HG03108 (cell line): ENCODE results near the gene GAP43.

Source experiments
- ATAC-seq: cut with Tn5 transposase; IDR thresholded peaks from one replicate; pipeline ENCODE4 v1.9.1; 2021; ENCODE audit warnings: moderate library complexity; ENCODE audit not compliant: unreplicated experiment

Gene GAP43

DNA sequence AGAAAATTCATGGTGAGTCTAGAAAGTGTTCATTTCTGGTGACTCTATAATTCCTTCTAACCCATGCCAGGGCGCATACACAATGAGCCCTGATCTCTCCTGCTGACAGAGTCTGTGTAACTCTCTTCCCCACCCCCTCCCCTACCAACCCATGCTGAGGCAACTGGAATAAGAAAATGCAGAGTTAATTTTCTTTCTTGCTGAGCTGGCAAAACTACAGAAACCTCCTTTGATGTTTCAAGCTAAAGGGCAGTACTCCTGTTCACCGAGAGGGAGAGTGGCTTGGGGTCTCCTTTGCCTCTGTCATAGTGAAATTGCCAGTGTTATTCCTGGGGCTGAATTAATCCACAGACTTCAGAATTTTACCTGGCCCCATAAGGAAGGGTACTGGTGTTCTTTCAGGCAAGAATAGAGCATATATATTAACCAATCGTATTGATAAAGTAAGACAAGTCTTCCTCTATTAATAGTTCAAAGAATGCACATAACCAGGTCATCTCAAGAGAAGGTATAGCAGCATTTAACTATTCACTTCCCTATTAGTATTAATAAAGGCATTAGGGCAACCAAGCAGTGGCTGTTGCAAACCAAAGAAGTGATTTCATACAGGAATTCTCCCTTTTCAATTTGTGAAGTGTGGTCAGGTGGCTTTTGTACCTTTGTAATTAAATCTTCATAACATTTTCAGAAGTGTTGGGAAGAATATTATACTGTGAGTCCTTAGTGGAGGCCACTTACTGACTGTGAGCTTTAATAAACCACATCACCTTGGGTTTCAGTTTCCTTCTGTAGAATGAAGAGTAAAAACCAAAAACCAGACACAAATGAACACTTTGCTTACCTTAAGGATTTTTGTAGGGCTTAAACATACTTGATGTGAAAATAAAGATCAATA lies 4.1 kb downstream of the GAP43 start:
- ATAC-seq: peak; percentile 72

DNA sequence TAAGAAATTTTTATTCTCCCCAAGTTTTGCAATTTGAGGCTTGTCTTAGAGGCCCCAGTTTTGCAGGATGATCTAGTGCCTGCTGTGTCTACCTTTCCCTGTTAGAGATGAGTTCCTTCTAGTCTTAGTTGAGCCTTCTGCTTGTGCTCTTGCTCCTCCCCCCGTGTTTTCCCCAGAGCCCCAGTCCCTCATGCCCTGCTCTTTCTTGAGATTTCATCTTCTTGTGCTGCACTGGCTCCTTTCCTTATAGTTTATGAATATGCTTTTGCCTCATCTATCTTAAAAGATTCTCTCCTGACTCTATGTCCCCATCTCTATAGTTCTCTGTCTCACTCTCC lies 4.7 kb downstream of the GAP43 start:
- peak; percentile 28 for ATAC-seq

DNA sequence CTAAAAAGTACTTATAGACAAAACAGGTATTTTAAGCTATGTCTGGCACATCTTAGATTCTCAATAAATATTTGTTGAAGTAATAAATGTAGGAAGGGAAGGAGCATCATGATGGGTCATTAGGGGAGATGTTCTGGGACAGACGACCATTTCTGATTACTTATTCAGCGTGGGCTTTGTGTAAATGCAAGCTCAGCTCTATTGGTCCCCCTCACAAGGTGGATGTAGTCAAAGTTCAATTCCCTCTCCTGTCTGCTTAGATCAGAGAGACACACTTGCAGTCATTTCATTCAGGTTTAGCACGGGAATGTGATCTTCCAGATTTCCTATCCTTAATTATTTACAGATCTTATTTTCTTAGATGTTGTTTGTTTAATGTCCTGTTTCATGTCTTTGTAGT lies 7.5 kb downstream of the GAP43 start:
- no peak for ATAC-seq

DNA sequence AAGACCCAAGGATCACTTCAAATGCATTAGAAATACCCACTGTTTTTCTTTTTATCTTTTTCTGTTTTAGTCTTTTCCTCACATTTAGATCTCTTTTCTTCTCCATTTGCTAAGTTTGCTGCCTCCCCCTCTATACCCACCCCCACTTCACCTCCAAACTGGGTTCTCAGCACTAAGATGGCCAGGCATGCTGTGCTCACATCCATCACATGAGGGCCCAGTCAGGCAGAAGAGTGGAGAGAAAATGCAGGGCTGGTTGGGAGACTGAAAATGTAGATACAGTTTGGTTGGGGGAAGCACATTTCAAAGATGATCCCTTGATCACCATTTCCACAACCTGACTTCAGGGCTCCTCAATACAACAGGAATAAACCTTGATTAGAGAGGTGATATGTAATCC lies 8.7 kb downstream of the GAP43 start:
- no peak for ATAC-seq

DNA sequence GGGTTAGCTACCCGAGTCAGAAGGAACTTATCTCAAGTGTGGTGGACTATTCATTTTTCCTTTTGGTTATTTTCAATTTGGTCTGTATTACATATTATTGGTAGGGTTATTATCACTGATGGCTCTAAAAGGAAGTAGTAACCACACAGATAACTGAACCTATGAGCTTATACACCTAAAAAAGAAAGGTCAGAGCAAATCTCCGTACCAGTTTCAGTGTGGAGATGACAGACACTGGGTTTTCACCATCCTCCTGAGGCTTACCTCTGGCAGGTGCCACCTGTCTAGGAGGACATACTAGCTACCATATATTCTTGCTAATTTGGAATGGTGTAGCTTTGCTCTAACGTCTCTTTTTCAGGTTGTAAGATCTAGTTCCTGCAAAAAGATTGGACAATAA lies 10.2 kb downstream of the GAP43 start:
- ATAC-seq: no peak

DNA sequence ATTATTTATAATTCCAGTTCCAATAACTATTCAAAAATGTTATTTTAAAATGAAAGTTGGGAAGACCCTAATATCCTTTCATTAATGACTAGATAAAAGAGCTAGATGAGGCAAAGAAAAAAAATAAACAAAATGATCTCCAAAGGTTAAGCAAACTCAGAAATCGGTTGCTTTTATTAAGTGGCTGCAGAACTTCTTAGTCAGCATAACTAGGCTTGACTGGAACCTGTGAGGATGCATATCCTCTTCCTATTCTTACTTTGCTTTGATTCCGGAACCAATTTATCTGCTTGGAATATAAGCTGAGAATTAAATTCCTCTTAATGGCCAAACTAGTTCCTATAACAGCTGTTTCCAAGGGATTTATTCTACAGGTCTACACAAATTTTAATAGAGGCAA lies 10.7 kb downstream of the GAP43 start:
- ATAC-seq: no peak

DNA sequence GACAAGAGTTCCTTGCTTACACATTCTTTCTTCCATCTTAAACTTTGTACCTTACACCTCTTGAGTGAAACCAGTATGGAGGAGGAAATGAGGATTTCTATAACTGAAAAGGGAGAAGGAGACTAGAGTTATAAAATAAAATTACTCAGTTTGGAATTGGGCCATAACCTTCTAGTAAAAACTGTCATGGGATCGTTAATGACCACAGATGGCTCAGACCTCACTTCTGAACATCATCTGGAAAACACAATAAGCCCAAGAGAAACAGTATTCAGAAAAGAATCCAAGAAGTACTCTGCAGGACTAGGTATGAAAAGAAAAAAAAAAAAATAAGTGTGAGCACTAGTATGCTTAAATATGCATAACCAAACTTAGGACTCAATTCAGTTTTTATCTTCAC lies 12.1 kb downstream of the GAP43 start:
- ATAC-seq: no peak

DNA sequence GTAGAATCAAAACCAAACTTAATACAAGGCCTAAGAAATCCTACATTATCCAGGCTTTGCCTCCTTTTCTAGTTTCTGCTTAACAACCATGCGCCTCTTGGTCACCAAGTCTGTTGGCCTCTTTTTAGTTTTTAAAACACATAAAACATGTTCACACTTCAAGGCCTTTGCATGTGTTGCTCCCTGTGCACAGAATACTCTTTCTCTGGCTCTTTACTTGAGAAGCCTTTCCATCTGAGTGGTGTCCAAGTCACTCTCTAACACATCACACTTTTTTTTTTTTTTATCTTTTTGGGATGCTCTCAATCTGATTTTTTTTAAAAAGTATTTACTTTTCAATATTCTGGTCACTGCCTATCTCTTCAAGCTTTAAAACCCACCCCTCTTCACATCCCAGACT lies 14.9 kb downstream of the GAP43 start:
- no peak for ATAC-seq

DNA sequence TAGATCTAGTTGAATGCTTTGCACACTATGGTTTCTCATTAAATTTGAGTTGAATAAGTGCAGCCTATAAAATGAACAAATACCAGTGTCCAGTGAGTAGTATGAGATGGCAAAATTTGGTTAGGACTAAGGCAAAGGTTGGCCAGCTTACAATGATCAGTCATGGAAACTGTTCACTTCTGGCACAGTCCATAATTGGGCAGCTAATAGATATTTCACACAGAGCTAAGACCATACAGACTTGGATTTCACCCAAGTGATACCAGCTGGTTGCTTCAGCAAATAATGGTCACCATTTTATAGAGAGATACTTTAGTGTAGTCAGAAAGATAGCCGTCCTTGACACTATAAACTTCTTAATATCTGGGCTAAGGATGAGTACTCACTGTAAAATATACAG lies 15.7 kb downstream of the GAP43 start:
- no peak for ATAC-seq

DNA sequence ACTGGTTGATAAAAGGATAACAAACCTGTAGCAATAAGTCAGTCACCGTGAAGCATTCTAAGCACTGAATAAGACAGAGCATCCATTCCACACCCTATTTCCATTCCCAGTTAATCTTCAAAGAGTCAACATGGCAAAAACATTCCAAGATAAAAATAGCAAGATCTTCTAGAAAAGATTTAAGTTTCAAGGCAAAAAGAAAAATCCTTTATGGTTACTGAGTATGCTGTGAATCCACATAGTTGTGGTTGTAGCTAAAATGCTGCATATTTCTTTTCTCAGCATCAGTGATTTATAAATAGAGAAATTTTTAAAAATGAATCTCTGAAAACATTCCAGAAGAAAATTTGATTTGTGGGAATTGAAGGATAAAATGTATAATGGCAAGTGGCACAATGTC lies 21.1 kb downstream of the GAP43 start:
- ATAC-seq: no peak

DNA sequence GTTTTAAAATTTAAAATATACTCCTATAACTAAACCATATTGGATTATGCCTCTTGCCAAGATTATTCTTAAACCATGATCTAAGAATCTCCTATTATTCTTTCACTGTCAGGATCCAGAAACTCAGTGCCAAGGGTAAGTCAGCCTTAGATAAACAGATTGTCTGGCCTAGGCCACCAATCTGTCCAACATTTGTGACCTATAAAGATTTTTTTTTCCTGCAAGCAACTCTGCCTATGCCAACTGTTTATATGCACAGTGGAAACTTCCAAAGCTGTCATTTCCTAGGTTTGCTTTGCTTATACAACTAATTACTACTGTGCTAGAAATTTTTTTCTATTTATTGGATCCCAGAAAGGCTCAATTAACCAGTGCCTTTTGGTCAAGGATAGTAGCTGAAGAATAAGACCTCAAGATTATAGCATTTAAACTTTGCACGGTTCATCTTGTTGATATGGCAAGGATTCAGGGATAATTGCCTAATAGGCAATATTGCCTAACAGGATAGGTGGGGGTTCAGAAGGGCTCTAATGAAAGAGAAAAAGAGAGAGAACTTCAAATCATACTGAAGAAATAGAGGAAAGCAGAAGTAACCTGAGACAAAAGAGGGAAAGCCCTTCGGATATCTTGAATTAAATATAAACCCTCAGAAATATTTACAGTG lies 22.8 kb downstream of the GAP43 start:
- ATAC-seq: no peak

DNA sequence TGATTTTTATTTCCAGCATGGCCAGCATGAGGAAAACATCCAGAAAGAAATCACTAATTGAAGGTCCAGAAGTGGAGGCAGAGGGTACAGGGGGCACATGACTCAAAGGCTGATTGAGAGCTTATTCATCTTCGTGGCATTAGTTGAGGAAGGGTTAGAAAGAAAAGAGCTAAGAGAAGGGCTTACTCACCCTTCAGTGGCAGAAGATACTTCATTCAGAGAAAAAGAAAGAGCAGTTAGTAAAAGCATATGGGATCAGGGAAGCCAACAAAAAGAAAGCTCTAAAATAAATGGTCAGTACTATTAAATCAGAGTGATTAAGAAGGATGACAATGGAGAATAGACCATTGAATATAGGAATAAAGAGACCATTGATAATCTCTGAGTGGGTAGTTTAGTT lies 25.2 kb downstream of the GAP43 start:
- ATAC-seq: no peak

DNA sequence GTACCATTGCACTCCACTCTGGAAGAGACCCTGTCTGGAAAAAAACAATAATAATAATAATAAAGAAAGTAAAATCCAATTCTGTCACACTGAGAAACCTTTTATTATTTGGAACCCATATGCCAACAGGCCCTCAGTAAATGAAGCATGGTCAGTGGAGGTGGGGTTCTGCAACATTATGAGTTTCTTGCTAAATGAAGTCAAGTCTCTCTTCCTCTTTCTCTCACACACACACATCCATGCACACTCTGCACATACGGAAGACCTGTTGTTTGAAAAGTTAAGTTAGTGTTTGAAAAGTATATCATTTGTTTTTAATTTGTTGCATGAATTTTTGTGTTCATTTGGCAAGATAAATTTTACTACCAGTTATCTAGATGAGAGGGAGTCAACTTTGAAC lies 27.8 kb downstream of the GAP43 start:
- ATAC-seq: peak; percentile 51

DNA sequence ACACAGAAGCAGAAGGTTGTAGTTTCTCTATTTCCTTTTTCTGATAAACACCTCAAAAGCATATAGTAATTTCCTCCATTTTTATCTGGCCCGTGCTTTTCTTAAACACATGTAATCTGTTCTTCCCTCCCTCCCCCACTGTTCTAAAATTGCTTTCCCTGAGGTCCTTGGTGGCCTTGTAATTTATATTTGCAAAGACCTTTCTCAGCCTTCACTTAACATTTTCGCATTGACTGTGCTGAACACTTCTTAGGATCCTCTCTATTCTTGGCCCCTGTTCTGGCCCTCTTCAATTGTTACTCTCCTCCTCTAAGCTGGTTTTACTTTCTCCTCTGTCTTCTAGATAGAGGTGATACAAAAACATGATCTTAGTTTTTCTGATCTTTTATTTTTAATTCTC lies 28.3 kb downstream of the GAP43 start:
- no peak for ATAC-seq

DNA sequence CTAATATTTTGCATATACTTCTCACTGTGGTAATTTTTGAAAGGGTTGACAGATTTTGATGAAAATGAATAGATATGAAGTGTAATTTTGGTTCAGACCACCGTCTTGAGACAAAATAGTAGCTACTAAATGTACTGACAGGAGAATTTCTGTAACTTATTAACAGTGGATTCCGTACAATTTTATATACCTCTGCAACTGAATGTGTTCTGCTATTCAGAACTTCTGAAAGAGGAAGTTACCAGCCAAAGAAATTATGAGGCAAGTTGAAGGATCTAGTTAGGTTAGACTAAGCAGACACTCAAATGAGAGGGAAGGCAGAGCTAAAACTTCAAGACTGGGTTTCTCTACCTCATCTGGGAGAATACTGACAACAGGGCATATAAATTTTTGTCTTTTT lies 29.4 kb downstream of the GAP43 start:
- ATAC-seq: peak; percentile 55

DNA sequence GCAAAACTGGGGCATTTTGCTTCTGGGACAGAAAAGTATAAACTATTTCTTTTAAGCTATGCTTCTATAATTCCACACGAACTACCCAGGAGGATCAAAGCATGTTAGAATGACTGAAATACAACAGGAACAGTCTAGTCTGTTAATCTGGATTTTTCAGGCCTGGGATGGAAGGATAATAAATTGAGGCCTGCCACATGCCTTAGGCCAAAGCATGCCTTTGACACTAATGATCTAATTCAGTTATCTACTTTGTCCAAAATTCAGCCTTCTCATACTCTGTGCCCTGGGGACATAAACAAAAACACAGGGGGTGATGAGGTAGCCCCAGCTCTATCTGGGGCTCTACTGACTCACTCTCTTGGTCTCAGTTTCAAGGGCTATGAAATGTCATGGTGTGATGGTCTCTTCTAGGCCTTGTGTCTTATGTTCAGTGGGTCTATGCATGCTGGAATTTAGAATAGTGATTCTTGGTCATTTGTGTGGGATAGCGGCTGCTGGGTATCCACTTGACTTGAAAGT lies 32.5 kb downstream of the GAP43 start:
- ATAC-seq: no peak

DNA sequence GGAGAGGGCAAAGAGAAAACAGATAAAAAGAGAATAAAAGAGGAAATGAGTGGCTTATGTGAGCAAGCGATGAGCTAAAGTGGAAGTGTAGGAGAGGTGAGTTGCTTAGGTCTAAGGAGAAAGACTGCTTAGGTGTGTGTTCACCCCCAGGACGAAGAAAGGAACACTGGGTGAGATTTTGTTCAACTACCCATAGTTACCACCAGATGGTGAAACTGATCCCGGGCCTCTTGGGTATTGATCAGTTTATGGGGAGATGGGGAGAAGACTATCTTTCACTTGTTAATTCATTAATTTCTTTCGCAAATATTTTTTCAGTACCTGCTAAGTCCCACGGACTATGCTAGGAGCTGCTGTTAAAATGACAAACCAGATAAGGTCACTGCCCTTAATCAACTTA lies 33.9 kb downstream of the GAP43 start:
- ATAC-seq: no peak

DNA sequence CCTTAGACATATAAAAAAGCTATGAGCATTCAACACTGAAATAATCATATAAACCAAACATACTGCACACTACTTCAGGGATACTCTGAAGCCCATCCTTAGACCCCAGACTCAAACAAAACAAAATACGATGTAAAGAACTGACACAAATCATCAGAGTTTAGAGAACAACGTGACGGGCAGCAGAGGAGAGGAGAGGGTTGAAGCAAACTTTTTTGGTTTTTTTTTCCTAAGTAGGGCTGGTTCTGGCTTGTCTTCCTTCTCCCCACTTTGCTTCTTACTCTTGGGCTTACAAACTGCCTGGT lies 34.7 kb downstream of the GAP43 start:
- no peak for ATAC-seq

DNA sequence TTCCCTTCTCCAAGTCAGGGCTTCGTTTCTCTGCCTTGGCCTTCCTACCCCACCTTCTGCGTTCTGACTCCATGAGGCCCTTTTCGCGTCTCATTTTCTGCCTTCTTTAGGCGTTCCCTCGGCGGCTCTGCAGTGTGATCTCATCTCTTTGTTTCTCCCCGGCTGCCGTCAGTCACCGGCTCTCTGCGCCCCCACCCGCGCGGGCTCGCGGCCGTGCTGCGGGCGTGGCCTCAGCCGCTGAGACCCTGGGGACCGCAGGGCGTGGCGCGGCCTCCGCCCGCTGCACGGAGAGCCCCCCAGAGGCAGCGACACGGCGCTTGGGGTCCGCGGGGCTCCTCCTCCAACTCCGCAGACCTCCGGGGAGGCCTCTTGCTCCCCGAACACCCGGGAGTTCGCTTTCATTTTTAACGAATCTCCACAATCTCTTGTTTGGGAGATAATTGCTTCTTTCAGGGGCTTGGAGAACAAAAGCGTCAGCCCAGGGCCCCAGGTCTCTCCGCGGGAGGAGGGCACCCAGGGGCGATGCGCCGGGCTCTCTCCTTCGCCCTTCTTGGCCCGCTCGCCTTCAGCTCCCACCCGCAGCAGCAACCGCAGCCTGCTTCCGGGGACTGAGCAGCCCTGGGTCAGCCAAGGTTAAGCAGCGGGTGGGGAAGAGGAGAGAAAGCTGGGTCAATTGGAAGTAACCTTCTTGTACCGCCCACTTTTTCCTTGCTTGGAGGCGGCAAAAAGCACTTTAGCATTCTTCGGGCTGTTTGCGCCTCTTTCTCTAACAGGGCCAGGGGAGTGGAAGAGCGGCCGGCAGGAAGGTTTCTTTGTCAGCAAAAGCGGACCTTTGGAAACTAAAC lies 35.2 kb downstream of the GAP43 start:
- ATAC-seq: peak; percentile 71

DNA sequence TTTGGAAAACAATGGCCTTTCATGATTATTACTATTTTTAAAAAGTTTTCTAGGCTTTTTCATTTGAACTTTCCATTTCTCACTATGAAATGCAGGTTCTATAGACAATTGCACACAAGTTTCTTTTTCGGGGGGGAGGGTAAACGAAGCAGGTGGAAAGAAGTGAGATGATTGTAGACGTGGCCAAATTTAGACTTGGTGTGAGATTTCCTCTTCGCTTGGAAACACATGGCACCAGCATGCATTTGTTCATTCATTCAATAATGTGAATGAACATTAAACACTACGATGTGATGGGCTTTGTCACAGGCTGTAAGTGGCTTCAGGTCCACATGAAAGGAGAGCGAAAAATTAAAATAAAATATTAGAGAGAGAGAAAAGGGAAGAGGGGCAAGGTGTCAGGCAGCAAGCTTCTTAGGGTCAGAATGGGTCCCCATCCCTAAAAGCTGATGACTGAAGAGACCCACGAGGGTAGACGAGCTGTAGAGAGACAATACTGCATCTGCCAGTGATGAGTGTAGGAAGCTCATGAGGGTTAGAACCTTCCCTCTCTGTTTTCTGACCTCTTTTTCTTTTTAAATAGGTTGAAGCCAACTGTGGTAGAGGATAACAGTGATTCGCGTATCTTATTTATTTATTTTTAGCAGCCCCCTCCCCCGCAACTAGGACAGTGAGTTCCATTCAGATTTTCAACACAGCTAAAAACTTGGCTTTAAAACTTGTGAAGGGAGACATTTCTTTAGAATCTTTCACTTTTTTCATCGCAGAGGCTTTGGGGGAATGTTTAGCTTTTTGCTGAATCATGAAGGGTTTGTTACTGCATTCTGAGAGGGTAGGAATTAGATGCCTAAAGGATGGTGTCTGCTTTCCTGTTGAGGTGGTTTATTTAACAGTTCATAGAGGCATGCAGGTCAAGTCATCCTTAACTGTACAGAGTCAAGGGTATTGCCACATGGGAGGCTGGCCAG lies 36.2 kb downstream of the GAP43 start:
- peak; percentile 21 for ATAC-seq
